GM18868 (cell line): ENCODE measurements around the gene MARK4.

Experiments
- ATAC-seq: cut with Tn5 transposase; IDR thresholded peaks from one replicate; pipeline ENCODE4 v1.9.1; 2021; ENCODE audit warnings: mild to moderate bottlenecking, moderate library complexity; ENCODE audit not compliant: unreplicated experiment

The MARK4 gene

DNA sequence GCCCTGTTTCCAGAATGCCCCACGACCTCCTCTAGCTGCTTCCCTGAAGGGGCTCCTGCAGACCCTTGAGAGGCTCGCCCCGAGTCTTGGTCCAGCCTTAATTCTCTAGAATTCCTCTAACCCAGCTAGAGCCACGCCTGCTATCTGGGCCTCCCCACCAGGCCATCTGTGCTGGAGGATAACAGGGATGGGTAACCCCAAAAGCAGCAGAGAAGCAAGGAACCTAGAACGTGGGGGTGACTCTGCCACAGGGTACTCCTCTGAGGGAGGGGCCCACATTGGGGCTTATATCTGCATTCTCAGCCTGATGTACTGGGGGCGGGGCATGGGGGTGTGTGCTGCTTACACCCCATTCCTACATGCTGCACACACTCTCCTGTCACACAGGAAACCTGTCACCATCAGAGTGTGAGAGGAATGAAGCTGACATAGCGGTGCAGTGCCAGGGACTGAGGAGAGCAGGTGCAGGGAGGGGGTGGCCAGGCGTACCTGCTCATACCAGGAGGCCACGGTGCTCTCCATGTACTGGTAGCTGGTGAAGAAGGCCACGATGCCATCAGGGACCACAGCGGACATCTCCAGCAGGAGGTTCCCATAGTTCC, 103.3 kb downstream of the MARK4 start:
- ATAC-seq: no peak
